Prostate gland (tissue), 2 donors: ENCODE data around the gene ARSJ.

Source experiments
- CTCF ChIP-seq, 4 experiments: fragments of 200-600 bp in 2 of 4; fragments of 450-650 bp in 2 of 4; sonication (generic) in 2 of 4; IDR thresholded peaks; 1 replicate in 3 of 4; 2 replicates in 1 of 4; pipeline ENCODE4 v1.5.1; 2016 to 2019; ENCODE audit warnings: antibody characterized with exemption in 4 of 4, mild to moderate bottlenecking in 2 of 4, moderate library complexity in 2 of 4
- POLR2A ChIP-seq: fragments of 450-650 bp; IDR thresholded peaks from one replicate; pipeline ENCODE4 v1.6.1; 2016; ENCODE audit warnings: antibody characterized with exemption, mild to moderate bottlenecking

- no peak for TF ChIP-seq POLR2A
- TF ChIP-seq CTCF (IDR thresholded peaks at IDR 0.05), result no peak
Observed at GRCh38 chr4:113919145-113919544, 60.3 kb downstream of the ARSJ start.
